HFF-Myc (cell line): ENCODE results near the gene LAMB1.

ENCODE experiments used
- DNase-seq: peaks from one replicate; pipeline ENCODE4 v3.0.0-alpha.2; 2011; ENCODE audit warnings: low read depth; ENCODE audit errors: extremely low read depth
- H3K4me3 ChIP-seq: replicated peaks from 2 replicates; pipeline ENCODE4 v1.5.1; 2011; ENCODE audit warnings: low read depth, mild to moderate bottlenecking, control low read depth, low read length
- CTCF ChIP-seq: IDR thresholded peaks from 2 replicates; pipeline ENCODE4 v1.5.1; 2012; ENCODE audit warnings: mild to moderate bottlenecking, low read depth, low read length, control low read depth; ENCODE audit errors: missing control alignments

Gene LAMB1

GRCh38 chr7:107914831-107915230 is 88.1 kb downstream of the LAMB1 start:
- no peak for TF ChIP-seq CTCF
- no peak overlapping the region for H3K4me3 ChIP-seq
- no peak for DNase-seq

DNA sequence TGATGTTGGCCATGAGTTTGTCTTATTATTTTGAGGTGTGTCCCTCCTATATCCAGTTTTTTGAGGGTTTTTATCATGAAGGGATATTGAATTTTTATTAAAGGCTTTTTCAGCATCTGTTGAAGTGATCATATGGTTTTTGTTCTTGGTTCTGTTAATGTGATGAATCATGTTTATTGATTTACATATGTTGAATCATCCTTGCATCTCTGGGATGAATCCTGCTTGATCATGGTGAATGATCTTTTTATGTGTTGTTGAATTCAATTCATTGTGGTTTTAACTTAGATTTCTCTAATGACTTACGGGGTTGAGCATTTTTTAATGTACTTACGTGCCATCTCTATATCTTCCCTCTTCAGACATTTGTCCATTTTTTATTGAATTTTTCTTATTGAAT is 89.1 kb downstream of the LAMB1 start:
- no peak for DNase-seq
- TF ChIP-seq CTCF: no peak
- no peak overlapping the region for H3K4me3 ChIP-seq

GRCh38 chr7:107911981-107912380 is 91.0 kb downstream of the LAMB1 start:
- no peak for TF ChIP-seq CTCF
- H3K4me3 ChIP-seq: no peak overlapping the region
- no peak for DNase-seq

DNA sequence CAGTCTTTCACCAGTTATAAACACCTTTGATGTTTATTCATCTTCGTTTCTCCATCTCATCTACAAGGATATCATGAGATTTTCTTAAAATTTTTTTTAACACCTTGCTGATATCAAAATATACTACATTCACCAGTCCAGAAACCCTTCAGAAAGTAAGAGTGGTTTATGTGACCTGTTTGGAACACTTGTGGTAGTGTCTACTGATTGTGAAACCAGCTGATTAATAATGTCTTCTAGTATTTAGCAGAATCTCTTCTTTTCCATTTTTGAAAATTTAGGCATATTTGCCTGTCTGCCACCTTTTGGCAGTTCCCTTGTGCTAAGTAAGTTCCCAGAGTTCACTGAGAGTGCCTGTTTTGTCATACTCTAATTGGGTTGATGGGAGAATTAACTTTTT is 93.5 kb downstream of the LAMB1 start:
- no peak overlapping the region for H3K4me3 ChIP-seq
- no peak for TF ChIP-seq CTCF
- DNase-seq: no peak

DNA sequence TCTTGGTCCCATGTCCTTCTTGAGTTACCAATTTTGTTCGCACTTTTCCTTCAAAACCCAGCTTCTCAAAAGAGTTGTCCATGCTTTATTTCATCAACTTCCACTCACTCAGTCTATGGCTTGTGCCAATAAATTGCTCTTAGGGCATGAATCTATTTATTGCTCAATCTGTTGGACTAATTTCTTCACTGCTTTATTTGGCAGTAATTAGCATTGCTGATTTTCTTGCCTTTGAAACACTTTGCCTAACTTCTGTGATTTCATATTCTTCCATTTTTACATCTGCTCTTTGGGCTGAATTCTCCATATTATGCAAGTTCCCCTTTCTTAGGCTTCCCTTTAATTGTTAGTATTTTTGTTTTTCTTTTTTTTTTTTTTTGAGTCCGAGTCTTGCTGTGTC is 95.2 kb downstream of the LAMB1 start:
- TF ChIP-seq CTCF: no peak
- H3K4me3 ChIP-seq: no peak overlapping the region
- DNase-seq: no peak

DNA sequence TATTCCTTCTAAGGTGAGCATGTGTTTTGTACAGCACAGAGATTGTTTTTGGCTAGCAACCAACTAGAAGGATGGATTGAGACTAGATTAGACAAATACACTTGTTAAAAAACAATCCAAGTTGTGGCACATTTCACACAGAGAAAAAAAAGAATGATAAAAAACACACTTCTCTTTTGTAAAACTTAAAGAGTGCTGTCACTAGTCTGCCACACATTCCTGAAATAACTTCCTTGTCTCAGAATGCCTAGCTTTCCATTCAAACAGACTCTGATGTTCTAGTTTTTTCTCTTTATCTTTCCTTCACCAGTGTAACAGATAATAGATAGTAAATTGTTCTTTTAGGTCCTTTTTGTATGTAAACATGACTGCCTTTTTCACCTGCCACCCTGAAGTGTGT is 100.6 kb downstream of the LAMB1 start:
- no peak for TF ChIP-seq CTCF
- no peak overlapping the region for H3K4me3 ChIP-seq
- no peak for DNase-seq

- DNase-seq: no peak
- no peak for TF ChIP-seq CTCF
- H3K4me3 ChIP-seq: no peak overlapping the region
Observed at GRCh38 chr7:107900496-107901015, 102.4 kb downstream of the LAMB1 start.
